ENCODE data around the gene KLF6.

GRCh38 chr10:3758491-3758970 is 26.5 kb downstream of the KLF6 start:
- no peak for TF ChIP-seq POLR2A (IDR thresholded peaks at IDR 0.05)
- no peak for TF ChIP-seq CTCF (IDR thresholded peaks at IDR 0.05)

Measured in Peyer's patch (tissue), 4 donors.